Measurements from ENCODE around the gene MTRF1.
A peak's percentile ranks its signal among the peaks of the same experiment; 100 is the strongest.

MTRF1 gene, protein sequence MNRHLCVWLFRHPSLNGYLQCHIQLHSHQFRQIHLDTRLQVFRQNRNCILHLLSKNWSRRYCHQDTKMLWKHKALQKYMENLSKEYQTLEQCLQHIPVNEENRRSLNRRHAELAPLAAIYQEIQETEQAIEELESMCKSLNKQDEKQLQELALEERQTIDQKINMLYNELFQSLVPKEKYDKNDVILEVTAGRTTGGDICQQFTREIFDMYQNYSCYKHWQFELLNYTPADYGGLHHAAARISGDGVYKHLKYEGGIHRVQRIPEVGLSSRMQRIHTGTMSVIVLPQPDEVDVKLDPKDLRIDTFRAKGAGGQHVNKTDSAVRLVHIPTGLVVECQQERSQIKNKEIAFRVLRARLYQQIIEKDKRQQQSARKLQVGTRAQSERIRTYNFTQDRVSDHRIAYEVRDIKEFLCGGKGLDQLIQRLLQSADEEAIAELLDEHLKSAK

DNA sequence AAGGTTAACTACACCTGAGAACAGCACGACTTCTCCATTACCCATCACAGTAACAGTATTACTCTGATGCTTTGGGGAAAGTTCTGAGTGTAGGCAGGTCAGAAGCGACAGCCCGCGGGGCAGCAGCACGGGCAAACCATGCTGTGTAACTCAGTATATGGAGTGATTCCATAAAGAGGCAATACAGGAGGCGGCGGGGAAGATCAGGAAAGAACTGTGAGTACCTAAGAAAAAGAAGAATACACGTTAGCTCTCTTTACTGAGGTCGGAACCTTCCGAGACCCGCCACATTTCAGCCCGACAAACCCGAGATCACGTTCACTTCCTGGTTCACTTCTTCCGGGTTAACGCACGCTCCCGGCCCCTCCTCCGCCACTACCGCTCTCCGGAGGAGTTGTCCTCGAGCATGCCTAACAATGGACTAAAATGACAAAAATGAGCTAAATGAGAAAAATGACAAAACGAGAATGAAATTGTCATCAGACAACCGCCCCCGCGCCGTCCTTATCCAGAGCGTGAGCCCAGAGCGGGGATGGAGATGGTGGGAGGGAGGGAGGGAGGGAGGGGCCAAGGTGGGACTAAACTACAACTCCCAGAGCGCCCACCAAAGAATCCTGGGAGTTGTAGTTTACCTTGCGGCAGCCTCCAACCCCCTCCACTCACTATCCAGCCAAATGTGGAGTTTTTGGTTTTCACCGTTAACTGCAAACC, at the start of gene MTRF1:
TSS of gene MTRF1 (minus strand) at position 316 of the 711 bp plus-strand sequence. CDS start 2,669 bp downstream, outside the sequence.
- DNase-seq (ENCODE audit: low read depth): peak; percentile 74

DNA sequence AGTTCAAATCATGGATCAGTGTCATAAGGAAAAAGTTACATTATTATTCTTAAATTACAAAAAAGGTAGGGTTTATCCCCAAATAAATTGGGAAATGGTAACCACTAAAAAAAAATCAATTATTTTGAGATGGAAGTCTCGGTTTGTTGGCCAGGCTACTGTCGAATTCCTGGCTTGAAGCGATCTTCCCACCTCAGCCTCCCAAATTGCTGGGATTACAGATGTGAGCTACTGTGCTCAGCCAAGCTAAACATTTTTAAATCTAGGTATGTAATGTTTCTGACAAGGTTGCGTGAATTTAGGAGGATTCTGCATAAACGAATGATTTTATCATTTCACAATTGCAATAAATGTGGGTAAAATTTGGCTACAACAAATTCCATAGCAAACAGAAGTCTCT, 49.7 kb upstream of the MTRF1 start:
- DNase-seq (ENCODE audit: low read depth): no peak

DNA sequence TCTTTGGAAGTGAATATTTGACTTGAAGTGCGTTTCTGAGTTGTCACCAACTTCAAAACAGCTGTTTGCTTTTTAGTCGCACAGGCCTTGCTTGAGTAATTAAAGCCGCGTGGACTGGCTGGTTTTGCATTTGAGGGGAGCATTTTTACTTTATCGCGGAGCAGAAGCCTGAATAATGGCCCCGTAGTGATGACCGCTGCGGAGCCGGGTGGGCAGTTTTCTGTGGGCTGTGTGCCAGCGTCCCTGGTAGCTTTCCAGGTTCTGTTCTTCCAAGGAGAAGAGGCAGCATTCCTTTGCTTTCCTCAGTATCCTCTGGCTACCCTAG, 48.8 kb upstream of the MTRF1 start:
- no peak for DNase-seq (ENCODE audit: low read depth)

DNA sequence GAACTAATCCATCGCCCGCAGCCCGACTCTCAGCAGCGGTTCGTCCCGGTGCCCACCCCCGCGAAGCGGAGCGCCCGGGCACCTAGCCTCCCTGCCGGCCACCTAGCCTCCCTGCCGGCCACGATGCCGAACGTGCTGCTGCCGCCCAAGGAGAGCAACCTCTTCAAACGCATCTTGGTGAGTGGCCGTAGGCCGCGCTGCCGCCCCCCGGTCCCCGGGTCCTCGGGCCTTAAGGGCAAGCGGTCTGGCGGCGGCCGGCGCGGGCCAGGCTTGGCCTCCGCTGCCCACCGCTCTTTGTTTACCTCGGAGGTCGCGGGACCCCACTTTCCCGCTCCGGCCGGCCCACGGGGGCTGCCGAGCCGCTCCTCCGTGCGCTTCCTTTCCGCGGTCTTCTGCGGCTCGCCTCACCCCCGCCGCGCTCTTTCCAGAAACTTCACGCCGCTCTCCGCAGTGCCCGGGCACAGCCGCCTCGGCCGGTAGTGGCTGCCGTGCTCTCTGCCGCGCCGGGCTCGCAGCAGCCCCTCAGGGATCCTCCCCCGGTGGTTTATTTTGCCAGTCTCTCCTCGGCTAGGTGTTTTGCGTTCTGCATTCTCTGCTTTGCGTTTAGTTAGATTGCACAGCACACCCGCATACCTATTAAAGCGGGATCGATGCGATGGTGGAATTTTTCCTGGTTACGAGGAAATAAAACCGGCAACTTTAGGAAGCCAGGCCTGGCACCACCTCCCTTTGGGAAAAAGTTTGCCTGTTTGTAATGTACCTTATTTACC, 48.2 kb upstream of the MTRF1 start:
- peak; percentile 36 for DNase-seq (ENCODE audit: low read depth)

DNA sequence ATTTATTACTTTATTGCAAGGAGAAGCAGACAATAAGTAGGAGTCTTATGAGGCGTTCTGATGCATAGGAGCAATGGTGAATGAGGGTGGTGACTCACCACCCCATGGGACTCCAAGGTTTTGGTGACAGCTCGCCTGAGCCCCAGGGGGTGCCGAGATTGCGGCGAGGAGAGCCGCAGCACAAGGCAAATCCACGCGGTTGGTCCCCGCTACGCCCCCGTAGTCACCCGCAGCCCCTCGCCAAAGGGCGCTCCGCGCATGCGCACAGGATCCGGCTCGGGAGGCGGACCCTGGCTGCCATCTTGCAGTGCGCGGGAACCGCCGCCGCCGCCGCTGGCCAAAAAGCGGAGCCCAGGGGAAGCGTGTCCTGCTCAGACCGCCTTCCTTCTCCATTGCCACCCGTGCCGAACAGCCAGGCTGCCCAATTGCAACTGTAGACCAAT, 47.6 kb upstream of the MTRF1 start, which contains the start of gene NAA16:
TSS of gene NAA16 (plus strand) at position 305 of the 443 bp plus-strand sequence. CDS start 262 bp downstream, outside the sequence.
- DNase-seq (ENCODE audit: low read depth): peak; percentile 96

DNA sequence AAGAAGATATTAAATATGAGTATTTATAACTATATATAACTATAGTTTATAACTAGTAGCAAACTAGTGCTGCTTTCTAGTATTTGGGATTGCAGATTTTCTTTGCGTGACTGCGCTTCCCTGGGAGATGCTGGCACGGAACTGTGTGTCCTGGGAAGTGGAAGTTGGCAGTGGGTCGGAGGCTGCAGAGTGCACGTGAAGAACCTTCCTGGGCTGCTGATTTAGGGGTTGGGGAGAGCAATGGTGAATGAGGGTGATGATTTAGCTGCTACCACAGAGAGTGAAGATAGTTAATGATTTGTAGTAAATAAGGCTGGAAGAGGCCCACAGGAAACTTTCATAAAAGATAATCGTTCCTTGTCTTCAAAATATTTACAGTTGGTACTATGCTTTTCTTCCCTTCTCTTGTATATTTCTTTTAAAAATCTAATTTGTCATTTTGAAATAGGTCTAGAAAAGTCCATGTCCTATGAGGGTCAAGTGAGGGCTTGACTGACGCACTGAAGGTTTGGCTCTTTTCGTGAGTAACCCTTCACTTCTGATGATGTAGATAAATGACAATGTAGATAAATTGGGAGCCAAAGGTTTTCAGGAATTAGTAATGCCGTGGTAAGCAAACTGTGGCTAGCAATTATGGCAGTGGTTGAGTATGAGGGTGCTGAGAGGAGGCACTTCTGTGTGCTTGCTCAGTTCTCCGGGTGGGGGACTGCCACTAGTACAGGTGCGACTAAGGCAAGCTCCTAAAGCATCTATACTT, 44.7 kb upstream of the MTRF1 start:
- no peak for DNase-seq (ENCODE audit: low read depth)

DNA sequence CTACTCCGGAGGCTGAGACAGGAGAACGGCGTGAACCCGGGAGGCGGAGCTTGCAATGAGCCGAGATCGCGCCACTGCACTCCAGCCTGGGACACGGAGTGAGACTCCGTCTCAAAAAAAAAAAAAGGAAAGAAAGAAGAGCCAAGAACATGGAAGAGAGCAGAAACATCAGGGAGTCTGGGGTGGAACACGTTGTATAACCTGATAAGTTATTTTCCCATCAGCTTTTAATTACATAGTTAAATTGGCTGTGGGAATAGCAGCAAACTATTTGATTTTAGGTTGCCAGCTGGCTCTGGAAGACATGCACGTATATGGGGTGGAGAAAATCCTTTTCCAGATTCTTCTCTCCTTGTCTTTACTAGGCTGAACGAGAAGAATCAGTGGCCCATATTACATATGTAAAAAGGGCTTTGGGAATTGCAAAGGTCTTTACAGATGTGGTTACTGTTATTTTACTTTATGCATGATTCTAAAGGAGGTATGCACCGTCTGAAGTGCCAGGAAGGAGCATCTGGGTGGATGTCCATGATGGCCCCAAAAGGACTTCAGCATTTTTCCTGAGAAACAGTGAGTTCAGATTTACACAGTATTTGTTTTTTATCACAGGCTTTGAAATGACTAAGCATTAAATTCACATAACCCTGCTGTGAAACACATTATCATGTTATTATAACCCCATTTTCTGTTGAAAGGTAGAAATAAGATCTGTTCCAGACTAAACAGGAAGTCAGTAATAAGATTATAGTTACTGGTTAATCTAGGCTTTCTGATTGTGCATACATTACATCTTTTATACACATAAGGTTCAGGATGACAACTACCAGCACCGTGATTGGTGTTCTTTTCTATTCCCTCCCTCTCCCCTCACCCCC, 43.1 kb upstream of the MTRF1 start:
- DNase-seq (ENCODE audit: low read depth): no peak

DNA sequence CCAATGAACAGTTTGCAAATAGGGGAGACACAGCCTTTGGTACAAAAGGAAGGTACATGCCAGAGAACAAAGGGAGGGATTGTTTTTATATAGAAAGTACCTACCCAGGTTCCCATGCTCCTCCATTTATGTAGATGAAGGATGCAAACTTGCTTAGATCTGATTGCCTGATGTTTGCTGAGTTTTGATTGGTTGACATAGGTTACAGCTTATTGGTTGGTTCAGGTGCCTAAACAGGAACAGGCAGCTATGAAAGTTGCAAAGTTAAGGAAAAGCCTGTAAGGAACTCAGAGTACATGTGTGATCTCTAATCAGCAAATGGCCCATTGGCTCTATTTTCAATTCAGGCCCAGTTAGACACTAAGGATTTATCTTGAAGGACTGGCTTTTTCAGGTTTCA, 41.2 kb upstream of the MTRF1 start:
- no peak for DNase-seq (ENCODE audit: low read depth)

DNA sequence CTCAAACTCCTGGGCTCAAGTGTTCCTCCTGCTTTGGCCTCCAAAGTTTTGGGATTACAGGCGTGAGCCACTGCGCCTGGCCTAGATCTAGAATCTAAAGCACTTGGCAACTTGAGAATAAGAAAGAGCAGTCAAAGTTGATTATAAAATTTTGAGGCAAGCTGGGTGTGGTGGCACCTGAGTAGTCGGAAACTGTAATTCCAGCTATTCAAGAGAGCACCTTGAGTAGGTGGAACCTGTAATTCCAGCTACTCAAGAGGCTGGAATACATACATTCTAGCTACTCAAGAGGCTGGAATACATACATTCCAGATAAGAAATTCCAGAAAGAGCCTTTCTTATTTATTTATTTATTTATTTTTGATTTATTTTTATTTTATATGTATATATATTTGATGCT, 39.4 kb upstream of the MTRF1 start:
- DNase-seq (ENCODE audit: low read depth): no peak

DNA sequence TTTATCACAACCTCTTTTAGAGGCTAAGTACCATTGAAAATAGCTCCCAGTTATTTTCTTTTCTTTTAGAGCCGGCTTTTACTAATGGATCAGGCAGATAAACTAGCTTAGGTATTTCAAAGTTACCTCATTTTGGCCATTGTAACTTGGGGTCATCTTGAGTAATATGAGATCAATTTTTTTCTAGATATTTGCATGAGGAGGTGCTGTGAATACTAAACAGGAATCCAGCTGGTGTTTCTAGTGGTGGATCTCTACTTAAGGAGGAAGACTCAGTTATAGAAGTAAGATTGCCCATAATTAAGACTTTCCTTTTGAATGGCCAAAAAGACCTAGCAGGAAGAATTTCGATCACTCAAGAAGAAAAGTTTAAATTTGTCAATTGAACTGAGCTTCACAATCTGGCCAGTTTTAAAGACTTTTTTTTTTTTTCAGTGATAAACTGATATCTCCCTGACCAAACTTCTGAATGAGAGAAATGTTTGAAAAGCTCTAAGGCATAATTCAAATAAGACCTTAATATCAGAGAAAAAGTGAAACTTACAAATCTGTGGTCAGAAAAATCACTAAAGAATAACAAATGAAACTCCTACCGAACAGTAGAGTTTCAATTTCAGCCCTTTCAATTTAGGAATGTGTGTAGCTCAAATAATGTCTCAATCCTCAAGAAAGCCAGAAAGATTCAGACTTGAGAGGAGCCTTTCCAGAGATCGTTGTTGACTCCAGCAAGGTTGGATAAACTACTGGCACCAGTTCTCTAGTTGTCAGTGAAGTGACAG, 36.1 kb upstream of the MTRF1 start:
- DNase-seq (ENCODE audit: low read depth): no peak

DNA sequence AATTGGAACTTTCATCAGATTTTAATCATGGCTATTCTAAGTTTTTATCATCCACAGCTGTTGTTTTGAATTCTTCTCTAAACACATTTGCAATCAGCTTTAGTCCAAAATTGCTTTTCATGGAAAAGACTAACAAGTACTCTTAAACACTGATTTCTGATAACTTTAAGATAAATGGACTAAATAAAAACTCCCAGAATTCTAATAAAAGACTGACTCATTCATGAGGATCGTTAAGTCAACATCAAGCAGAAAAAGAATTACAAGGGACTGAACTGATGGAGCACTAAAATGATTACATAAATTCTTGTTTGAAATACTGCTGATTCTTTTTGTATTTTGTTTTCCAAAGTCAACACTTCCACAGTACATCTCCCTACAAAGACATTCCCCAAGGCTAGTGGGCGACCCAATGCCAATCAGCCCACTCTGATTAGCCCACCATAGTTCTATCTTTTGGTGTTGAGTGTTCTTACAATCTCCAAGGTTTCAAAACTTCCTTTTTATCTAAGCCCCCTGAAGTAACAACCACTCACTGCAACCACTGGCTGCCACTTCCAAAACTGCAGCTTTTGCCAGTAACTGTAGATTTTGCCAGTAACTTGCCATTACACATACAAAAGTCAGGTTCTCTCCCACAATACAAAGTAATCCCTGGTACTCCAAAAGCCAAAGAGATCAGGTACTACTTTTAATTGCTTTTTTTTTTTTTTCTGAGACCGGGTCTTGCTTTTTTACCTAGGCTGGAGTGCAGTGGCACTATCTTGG, 33.7 kb upstream of the MTRF1 start:
- no peak for DNase-seq (ENCODE audit: low read depth)

DNA sequence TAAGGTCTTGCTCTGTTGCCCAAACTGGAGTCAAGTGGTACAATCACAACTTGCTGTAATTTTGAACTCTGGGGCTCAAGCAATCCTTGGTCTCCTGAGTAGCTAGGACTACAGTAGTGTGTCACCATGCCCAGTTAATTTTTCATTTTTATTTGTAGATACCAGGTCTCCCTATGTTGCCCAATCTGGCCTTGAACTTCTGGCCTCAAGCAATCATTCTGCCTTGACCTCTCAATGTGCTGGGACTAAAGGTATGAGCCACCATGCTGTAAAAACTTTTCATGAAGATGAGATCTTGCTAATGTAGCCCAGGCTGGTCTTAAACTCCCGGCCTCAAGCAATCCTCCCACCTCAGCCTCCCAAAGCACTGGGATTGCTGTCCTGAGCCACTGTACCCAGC, 32.6 kb upstream of the MTRF1 start:
- DNase-seq (ENCODE audit: low read depth): no peak

DNA sequence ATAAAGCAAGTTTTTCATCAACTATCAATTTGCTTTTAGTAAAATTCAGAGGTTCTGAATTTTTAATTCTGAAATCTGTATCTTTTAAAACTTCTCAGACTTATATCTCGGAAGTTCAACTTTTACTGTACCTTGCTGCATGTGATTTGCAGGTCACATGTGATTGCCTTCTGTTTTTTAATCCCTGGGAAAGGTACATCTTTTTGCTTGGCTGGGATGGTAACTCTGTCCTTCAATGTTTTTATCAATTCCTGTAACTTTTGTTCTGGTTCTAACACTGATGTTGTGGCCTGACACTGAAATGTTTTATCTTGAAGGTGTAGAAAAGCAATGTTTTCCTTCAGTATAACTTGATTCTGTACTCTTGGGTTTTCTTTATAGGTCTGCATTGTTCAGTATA, 31.5 kb upstream of the MTRF1 start:
- no peak for DNase-seq (ENCODE audit: low read depth)

DNA sequence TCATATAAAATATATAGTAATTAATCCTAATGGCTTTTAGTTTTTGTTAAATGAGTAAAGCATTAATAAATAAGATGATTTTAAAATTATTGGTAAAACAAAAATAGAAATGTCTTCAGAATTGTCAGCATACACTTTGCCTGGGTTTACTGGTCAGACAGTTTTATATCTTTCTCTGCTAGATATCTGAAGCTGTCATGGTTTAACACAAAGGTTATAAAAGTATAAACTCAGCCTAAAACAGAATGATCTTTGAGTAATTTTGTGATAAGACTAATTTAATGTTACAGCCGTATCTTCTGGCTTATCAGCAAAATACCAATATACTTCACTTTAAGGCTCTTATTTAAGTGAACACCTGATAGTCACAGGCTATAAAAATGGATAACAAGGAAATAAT, 29.9 kb upstream of the MTRF1 start:
- DNase-seq (ENCODE audit: low read depth): no peak

DNA sequence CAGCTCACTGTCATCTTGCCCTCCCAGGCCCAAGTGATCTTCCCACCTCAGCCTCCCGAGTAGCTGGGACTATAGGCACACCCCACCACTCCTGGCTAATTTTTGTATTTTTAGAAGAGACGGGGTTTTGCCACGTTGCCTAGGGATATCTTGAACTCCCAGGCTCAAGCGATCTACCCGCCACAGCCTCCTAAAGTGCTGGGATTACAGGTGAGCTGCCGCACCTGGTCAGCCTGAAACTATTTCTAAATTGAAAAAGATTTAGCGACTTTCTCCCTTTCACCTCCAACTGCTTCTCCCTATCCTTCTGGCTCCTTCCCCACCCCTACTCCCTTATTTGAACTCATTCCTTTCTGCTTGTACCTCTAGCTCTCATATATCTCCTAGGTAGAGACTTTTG, 27.9 kb upstream of the MTRF1 start:
- DNase-seq (ENCODE audit: low read depth): no peak

DNA sequence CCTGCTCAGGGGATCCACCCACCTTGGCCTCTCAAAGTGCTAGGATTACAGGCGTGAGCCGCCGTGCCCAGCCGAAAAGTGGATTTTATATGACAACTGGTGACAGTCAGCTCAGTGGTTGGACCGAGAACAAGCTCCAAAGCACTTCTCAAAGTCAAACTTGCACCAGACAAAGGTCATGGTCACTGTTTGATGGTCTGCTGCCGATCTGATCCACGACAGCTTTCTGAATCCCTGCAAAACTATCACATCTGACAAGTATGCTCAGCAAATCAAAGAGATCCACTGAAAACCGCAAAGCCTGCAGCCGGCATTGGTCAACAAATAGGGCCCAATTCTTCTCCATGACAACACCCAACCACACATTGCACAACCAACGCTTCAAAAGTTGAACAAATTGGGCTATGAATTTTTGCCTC, 26.1 kb upstream of the MTRF1 start:
- DNase-seq (ENCODE audit: low read depth): no peak

DNA sequence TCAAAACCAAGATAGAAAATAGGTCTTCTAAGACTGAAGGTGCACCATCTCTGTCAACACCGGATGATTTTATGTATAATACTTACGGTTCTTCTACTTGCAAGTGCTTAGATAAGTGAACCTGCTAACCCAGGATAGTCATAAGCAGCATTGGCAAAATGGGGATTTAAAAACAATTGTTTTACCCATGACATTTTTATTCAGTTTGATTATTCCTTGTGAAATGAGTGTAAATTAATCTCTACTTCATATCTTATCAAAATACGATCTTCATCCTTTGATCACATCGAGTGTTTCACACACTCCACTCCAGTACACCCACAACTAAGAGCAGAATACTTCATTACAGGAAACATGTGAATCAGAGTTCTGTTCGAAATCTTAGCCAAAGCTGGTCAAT, 23.0 kb upstream of the MTRF1 start:
- DNase-seq (ENCODE audit: low read depth): no peak

DNA sequence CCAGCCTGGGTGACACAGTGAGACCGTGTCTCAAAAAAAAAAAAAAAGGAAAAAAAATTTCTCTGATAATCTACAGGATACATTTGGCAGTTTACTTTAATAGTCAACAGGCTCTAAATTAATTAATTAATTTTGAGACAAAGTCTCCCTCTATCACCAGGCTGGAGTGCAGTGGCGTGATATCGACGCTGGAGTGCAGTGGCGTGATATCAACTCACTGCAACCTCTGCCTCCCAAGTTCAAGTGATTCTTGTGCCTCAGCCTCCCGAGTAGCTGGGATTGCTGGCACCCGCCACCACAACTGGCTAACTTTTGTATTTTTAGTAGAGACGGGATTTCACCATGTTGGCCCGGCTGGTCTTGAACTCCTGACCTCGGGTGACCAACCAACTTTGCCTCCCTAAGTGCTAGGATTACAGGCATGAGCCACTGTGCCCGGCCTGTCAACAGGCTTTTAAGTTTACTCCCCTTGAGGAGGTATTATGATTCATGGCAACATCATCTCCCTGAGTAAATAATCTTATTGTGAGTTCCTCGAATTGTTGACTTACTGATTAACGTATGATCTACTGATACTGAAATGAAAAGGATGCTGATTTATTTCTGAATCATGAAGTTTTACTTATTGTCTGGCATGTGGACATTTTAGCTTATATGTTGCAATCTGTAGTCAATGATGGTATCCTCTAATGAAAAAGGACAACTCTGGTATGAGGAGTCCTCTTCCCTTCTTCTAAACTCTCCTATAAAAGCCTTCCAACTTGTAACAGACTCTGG, 21.3 kb upstream of the MTRF1 start:
- no peak for DNase-seq (ENCODE audit: low read depth)
